Erythroblast (primary cell): ENCODE measurements around the gene NUAK1.

Source experiments
- GATA1 ChIP-seq: IDR thresholded peaks from 2 replicates; pipeline ENCODE4 v1.6.1; 2011; ENCODE audit warnings: low read depth, mild to moderate bottlenecking, control low read depth, low read length, moderate library complexity
- POLR2A ChIP-seq: IDR thresholded peaks from 2 replicates; pipeline ENCODE4 v1.6.1; 2011; ENCODE audit warnings: mild to moderate bottlenecking, low read length

DNA sequence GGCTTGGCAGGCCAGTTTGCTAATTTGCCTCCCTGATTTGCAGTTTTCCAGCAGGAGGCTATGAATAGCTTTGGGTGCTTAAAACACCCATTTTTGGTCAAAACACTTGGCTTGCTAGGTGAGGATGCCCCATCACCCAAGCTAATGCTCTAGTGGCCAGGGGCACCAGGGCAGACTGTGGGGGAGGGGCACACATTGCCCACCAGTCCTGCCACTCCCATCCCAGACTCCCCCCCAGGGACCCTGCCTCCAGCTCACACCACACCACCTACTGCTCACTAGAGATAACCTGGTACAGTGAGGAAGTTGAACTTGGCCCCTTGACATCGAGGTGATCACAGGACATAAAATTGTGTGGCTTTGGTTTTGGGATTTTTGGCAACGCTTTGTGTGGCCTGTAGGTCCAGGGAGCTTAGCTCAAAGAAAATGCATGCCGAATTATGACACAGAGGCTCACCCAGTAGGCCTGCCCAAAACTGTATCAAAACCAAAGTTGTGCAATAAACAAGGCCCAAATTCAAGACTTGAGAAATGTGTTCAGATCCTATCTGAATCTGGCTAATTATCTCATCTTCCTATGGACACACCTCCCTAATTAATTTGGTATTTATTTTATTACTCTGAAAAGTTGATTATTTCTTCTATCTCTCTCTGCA lies 4.3 kb downstream of the NUAK1 start:
- no peak for TF ChIP-seq POLR2A
- no peak for TF ChIP-seq GATA1
